Tibial nerve (tissue), 4 donors: ENCODE results near the gene JMJD1C. TPM values are rescaled to one million over a fixed set of nuclear protein-coding genes. Genes with fewer than 3 reads are reported as not detected.
A peak's percentile ranks its signal among the peaks of the same experiment; 100 is the strongest.

Experiments
- DNase-seq, 2 donors: peaks; one replicate each; pipeline ENCODE4 v3.0.0-alpha.2; 2019; ENCODE audit warnings: low spot score in 2 of 2
- H3K27ac ChIP-seq, 4 donors: fragments of 200-600 bp; sonication (generic) in 3 of 4; one replicate each; pipeline ENCODE4 v1.5.1; 2017 to 2019; ENCODE audit warnings: mild to moderate bottlenecking in 1 of 4
- H3K27me3 ChIP-seq, 2 donors: fragments of 200-600 bp; sonication (generic) in 1 of 2; one replicate each; pipeline versions ENCODE4 v1.5.1 to v1.6.0; 2017 to 2019
- H3K36me3 ChIP-seq, 3 donors: fragments of 200-600 bp; sonication (generic); one replicate each; pipeline ENCODE4 v1.5.1; 2018 to 2019
- H3K4me1 ChIP-seq, 4 donors: fragments of 200-600 bp; sonication (generic) in 3 of 4; one replicate each; pipeline ENCODE4 v1.5.1; 2017 to 2019
- H3K4me3 ChIP-seq, 4 donors: fragments of 200-600 bp; sonication (generic) in 3 of 4; one replicate each; pipeline ENCODE4 v1.5.1; 2017 to 2019; ENCODE audit warnings: mild to moderate bottlenecking in 1 of 4, moderate library complexity in 1 of 4
- H3K9me3 ChIP-seq, 4 donors: fragments of 200-600 bp; sonication (generic) in 3 of 4; one replicate each; pipeline ENCODE4 v1.5.1; 2017 to 2019
- CTCF ChIP-seq, 5 experiments: fragments of 200-600 bp in 3 of 5; fragments of 450-650 bp in 2 of 5; sonication (generic) in 3 of 5; IDR thresholded peaks; one replicate each; pipeline ENCODE4 v1.5.1; 2016 to 2019; ENCODE audit warnings: antibody characterized with exemption in 5 of 5, mild to moderate bottlenecking in 3 of 5, moderate library complexity in 2 of 5
- EP300 ChIP-seq, 2 donors: sonication (generic); formaldehyde crosslinking; IDR thresholded peaks; one replicate each; pipeline ENCODE4 v1.6.1; 2017; ENCODE audit warnings: antibody characterized with exemption in 2 of 2, mild to moderate bottlenecking in 1 of 2
- POLR2A ChIP-seq, 2 donors: fragments of 450-650 bp; IDR thresholded peaks; one replicate each; pipeline ENCODE4 v1.6.1; 2017; ENCODE audit warnings: antibody characterized with exemption in 2 of 2, mild to moderate bottlenecking in 2 of 2, moderate library complexity in 2 of 2
- WGBS, 2 donors: methylation state at CpG; one replicate each; pipeline ENCODE4 v1.1.5; 2018; 5-methylcytosine and 5-hydroxymethylcytosine counted together
- total RNA-seq, 4 donors: library from RNA; depleted of rRNA; stranded (reverse); fragments of >200 nt; gene quantifications; one replicate each; pipeline ENCODE4 v1.1.0, GENCODE V29; 2016

JMJD1C gene
- total RNA-seq, 4 donors from 2014 or later: 100 to 156 (median 131) TPM

- H3K27me3 ChIP-seq: no peaks in the 10 kb centered on the region
- 79 to 81% methylated on average over 5 of the region's 5 CpGs for WGBS, 2 donors
- DNase-seq: no peak
- TF ChIP-seq POLR2A (IDR thresholded peaks at IDR 0.05) (no peak), EP300 (IDR thresholded peaks at IDR 0.05) (no peak), CTCF (IDR thresholded peaks at IDR 0.05) (no peak)
- no peak overlapping the region for H3K27ac ChIP-seq
- H3K4me1 ChIP-seq: peaks cover 0 to 20% (median 6%) of the 10 kb centered on the region in 4 donors
- no peaks in the 10 kb centered on the region for H3K9me3 ChIP-seq
- H3K4me3 ChIP-seq: no peak overlapping the region
- peaks cover 0 to 16% (median 0%) of the 10 kb centered on the region in 3 donors for H3K36me3 ChIP-seq
Observed at GRCh38 chr10:63143987-63144386, 321.8 kb downstream of the JMJD1C start.

- TF ChIP-seq CTCF (IDR thresholded peaks at IDR 0.05) (no peak), EP300 (IDR thresholded peaks at IDR 0.05) (no peak), POLR2A (IDR thresholded peaks at IDR 0.05) (no peak)
- no peaks in the 10 kb centered on the region for H3K9me3 ChIP-seq
- no peak for DNase-seq
- H3K4me3 ChIP-seq: no peak overlapping the region
- H3K27ac ChIP-seq: no peak overlapping the region
- 91 to 93% methylated on average over 6 of the region's 6 CpGs for WGBS, 2 donors
- H3K36me3 ChIP-seq: peaks cover 0 to 16% (median 0%) of the 10 kb centered on the region in 3 donors
- H3K4me1 ChIP-seq: peaks cover 0 to 23% (median 7%) of the 10 kb centered on the region in 4 donors
- no peaks in the 10 kb centered on the region for H3K27me3 ChIP-seq
Observed at GRCh38 chr10:63142136-63142535, 323.6 kb downstream of the JMJD1C start.

GRCh38 chr10:63140077-63140476 lies 325.7 kb downstream of the JMJD1C start:
- peaks cover 0 to 16% (median 0%) of the 10 kb centered on the region in 3 donors for H3K36me3 ChIP-seq
- no peak for TF ChIP-seq POLR2A (IDR thresholded peaks at IDR 0.05)
- TF ChIP-seq EP300 (IDR thresholded peaks at IDR 0.05): no peak
- no peak for TF ChIP-seq CTCF (IDR thresholded peaks at IDR 0.05)
- no peak overlapping the region for H3K4me3 ChIP-seq
- H3K27me3 ChIP-seq: no peaks in the 10 kb centered on the region
- H3K4me1 ChIP-seq: peaks cover 0 to 16% (median 7%) of the 10 kb centered on the region in 4 donors
- 86 to 90% methylated on average over 3 of the region's 3 CpGs for WGBS, 2 donors
- H3K27ac ChIP-seq: no peak overlapping the region
- H3K9me3 ChIP-seq: no peaks in the 10 kb centered on the region
- DNase-seq: no peak

GRCh38 chr10:63137306-63137705 lies 328.5 kb downstream of the JMJD1C start:
- no peak for TF ChIP-seq CTCF (IDR thresholded peaks at IDR 0.05)
- TF ChIP-seq POLR2A (IDR thresholded peaks at IDR 0.05): no peak
- peak in 1 of 2 donors; percentile 17 for TF ChIP-seq EP300 (IDR thresholded peaks at IDR 0.05)
- no peaks in the 10 kb centered on the region for H3K9me3 ChIP-seq
- peaks cover 0 to 29% (median 18%) of the 10 kb centered on the region in 4 donors for H3K4me1 ChIP-seq
- 51 to 53% methylated on average over 2 of the region's 2 CpGs for WGBS, 2 donors
- H3K36me3 ChIP-seq: peaks cover 0 to 16% (median 0%) of the 10 kb centered on the region in 3 donors
- H3K27me3 ChIP-seq: no peaks in the 10 kb centered on the region
- H3K27ac ChIP-seq: no peak overlapping the region
- DNase-seq: no peak
- no peak overlapping the region for H3K4me3 ChIP-seq

- Histone ChIP-seq H3K36me3 (no peaks in the 10 kb centered on the region), H3K4me1 (peaks cover 0 to 27% (median 16%) of the 10 kb centered on the region in 4 donors), H3K27me3 (no peaks in the 10 kb centered on the region), H3K9me3 (no peaks in the 10 kb centered on the region), H3K4me3 (peak overlapping the region; percentile 79 to 90 (median 85)), H3K27ac (peak overlapping the region; percentile 81 to 95 (median 91))
- 14 to 18% methylated on average over 9 of the region's 9 CpGs for WGBS, 2 donors
- no peak for DNase-seq
- TF ChIP-seq EP300 (IDR thresholded peaks at IDR 0.05) (no peak), POLR2A (IDR thresholded peaks at IDR 0.05) (no peak), CTCF (IDR thresholded peaks at IDR 0.05) (no peak)
Observed at GRCh38 chr10:63133821-63134557, 331.8 kb downstream of the JMJD1C start.
